IMR-90 (cell line): Measurements from ENCODE around the gene IGFBP5. TPM values are rescaled to one million over a fixed set of nuclear protein-coding genes. Genes with fewer than 3 reads are reported as not detected.
A peak's percentile ranks its signal among the peaks of the same experiment; 100 is the strongest.

ENCODE experiments used
- ATAC-seq: fragments of 200-7000 bp; cut with Tn5 transposase; 2 replicates; pipeline ENCODE4 v1.9.1; 2020; ENCODE audit warnings: low read depth, mild to moderate bottlenecking, moderate library complexity
- BruUV-seq: library from RNA; stranded (reverse); fragments of 400-500 nt; replicated peaks from 2 replicates; lab custom pipeline; 2021; lab: Mats Ljungman, UMichigan
- CTCF ChIA-PET: fragments of 300-600 bp; formaldehyde crosslinking; extraction: SDS; loops from one replicate; lab custom pipeline; 2021; ENCODE audit warnings: antibody characterized with exemption; lab: Yijun Ruan, JAX
- POLR2A ChIA-PET: fragments of 300-600 bp; sonication (Branson Sonifier 250); formaldehyde crosslinking; loops from one replicate; lab custom pipeline; 2022; ENCODE audit warnings: antibody characterized with exemption; ENCODE audit not compliant: unreplicated experiment; lab: Charles Lee
- DNase-seq: peaks from one replicate; pipeline ENCODE4 v3.0.0; 2013
- H2AFZ ChIP-seq: replicated peaks from 2 replicates; pipeline ENCODE3; 2013; ENCODE audit warnings: low read length, mild to moderate bottlenecking; ENCODE audit not compliant: poor library complexity
- H2AK5ac ChIP-seq: 2 replicates; pipeline ENCODE4 v1.6.1; 2013; ENCODE audit warnings: low read depth, low read length, inconsistent platforms
- H2AK9ac ChIP-seq: replicated peaks from 2 replicates; pipeline ENCODE3; 2013; ENCODE audit warnings: mild to moderate bottlenecking, low read depth, low read length, moderate library complexity; ENCODE audit not compliant: poor library complexity
- H2BK120ac ChIP-seq: 2 replicates; pipeline ENCODE4 v1.6.1; 2013; ENCODE audit warnings: low read depth, low read length, inconsistent platforms
- H2BK15ac ChIP-seq: 3 replicates; pipeline ENCODE4 v1.6.1; 2013; ENCODE audit warnings: low read depth, low read length, inconsistent platforms
- H2BK20ac ChIP-seq: 2 replicates; pipeline ENCODE4 v1.6.1; 2013; ENCODE audit warnings: low read depth, mild to moderate bottlenecking, inconsistent platforms, low read length, moderate library complexity
- H2BK5ac ChIP-seq: 2 replicates; pipeline ENCODE4 v1.6.1; 2013; ENCODE audit warnings: mild to moderate bottlenecking, low read depth, low read length, inconsistent platforms; ENCODE audit not compliant: poor library complexity, severe bottlenecking
- H3K14ac ChIP-seq: replicated peaks from 2 replicates; pipeline ENCODE4 v1.6.1; 2013; ENCODE audit warnings: low read depth, low read length, inconsistent platforms
- H3K18ac ChIP-seq: 2 replicates; pipeline ENCODE4 v1.6.1; 2013; ENCODE audit warnings: low read depth, low read length, control low read depth
- H3K23ac ChIP-seq: 2 replicates; pipeline ENCODE4 v1.6.1; 2013; ENCODE audit warnings: low read depth, low read length, inconsistent platforms
- H3K27ac ChIP-seq: 2 replicates; pipeline ENCODE4 v1.5.1; 2013; ENCODE audit warnings: mild to moderate bottlenecking, control low read depth, low read length; ENCODE audit not compliant: insufficient read depth
- H3K27me3 ChIP-seq: 2 replicates; pipeline ENCODE4 v1.6.1; 2013; ENCODE audit warnings: low read length; ENCODE audit not compliant: control insufficient read depth, insufficient read depth
- H3K36me3 ChIP-seq: 2 replicates; pipeline ENCODE4 v1.6.1; 2013; ENCODE audit warnings: low read length, mixed read lengths; ENCODE audit not compliant: control insufficient read depth, insufficient read depth
- H3K4ac ChIP-seq: 2 replicates; pipeline ENCODE4 v1.6.1; 2013; ENCODE audit warnings: low read depth, low read length, inconsistent platforms
- H3K4me1 ChIP-seq: 2 replicates; pipeline ENCODE4 v1.6.1; 2013; ENCODE audit warnings: low read length, mixed read lengths; ENCODE audit not compliant: control insufficient read depth, insufficient read depth
- H3K4me2 ChIP-seq: 2 replicates; pipeline ENCODE4 v1.6.1; 2013; ENCODE audit warnings: low read depth, mild to moderate bottlenecking, control low read depth, low read length, moderate library complexity
- H3K4me3 ChIP-seq: 2 replicates; pipeline ENCODE4 v1.5.1; 2013; ENCODE audit warnings: low read depth, mild to moderate bottlenecking, control low read depth, low read length, moderate library complexity; ENCODE audit not compliant: insufficient read depth
- H3K56ac ChIP-seq: 2 replicates; pipeline ENCODE4 v1.6.1; 2013; ENCODE audit warnings: low read length, inconsistent platforms; ENCODE audit not compliant: insufficient read depth; ENCODE audit errors: extremely low read depth
- H3K79me1 ChIP-seq, 2 experiments: 2 replicates each; pipeline ENCODE4 v1.6.1; 2013; ENCODE audit warnings: low read length in 2 of 2, inconsistent platforms in 1 of 2, low read depth in 1 of 2
- H3K9ac ChIP-seq: 2 replicates; pipeline ENCODE4 v1.6.1; 2013; ENCODE audit warnings: low read depth, low read length, control low read depth
- H3K9me1 ChIP-seq: 2 replicates; pipeline ENCODE4 v1.6.1; 2013; ENCODE audit warnings: low read length, inconsistent platforms; ENCODE audit not compliant: insufficient read depth
- H3K9me3 ChIP-seq: 2 replicates; pipeline ENCODE4 v1.6.1; 2013; ENCODE audit warnings: low read length; ENCODE audit not compliant: control insufficient read depth, insufficient read depth
- H4K20me1 ChIP-seq: 2 replicates; pipeline ENCODE4 v1.6.1; 2013; ENCODE audit warnings: low read length, inconsistent platforms; ENCODE audit not compliant: insufficient read depth
- H4K5ac ChIP-seq: 2 replicates; pipeline ENCODE4 v1.6.1; 2013; ENCODE audit warnings: mild to moderate bottlenecking, low read depth, low read length, control low read depth
- H4K8ac ChIP-seq, 2 experiments: 2 replicates each; pipeline ENCODE4 v1.6.1; 2013; ENCODE audit warnings: low read depth in 2 of 2, low read length in 2 of 2, control low read depth in 1 of 2, inconsistent platforms in 1 of 2
- H4K91ac ChIP-seq: 2 replicates; pipeline ENCODE4 v1.6.1; 2013; ENCODE audit warnings: low read depth, low read length, inconsistent platforms; ENCODE audit not compliant: insufficient read depth
- BHLHE40 ChIP-seq: fragments of 150-350 bp; IDR thresholded peaks from 2 replicates; pipeline ENCODE4 v1.6.1; 2016; ENCODE audit warnings: mild to moderate bottlenecking, low read depth, low read length
- MAFK ChIP-seq: IDR thresholded peaks from 2 replicates; pipeline ENCODE4 v1.6.1; 2012; ENCODE audit warnings: low read depth, low read length, improper control_type of control experiment
- MXI1 ChIP-seq: IDR thresholded peaks from 2 replicates; pipeline ENCODE4 v1.6.1; 2012; ENCODE audit warnings: low read depth, mild to moderate bottlenecking, low read length, moderate library complexity, borderline replicate concordance
- POLR2A ChIP-seq: IDR thresholded peaks from 2 replicates; pipeline ENCODE4 v1.6.1; 2012; ENCODE audit warnings: mild to moderate bottlenecking, low read depth, low read length
- RCOR1 ChIP-seq: IDR thresholded peaks from 2 replicates; pipeline ENCODE4 v1.6.1; 2012; ENCODE audit warnings: mild to moderate bottlenecking, low read length, improper control_type of control experiment; ENCODE audit not compliant: insufficient replicate concordance
- SMC3 ChIP-seq: fragments of 150-350 bp; IDR thresholded peaks from 2 replicates; pipeline ENCODE4 v1.6.1; 2016; ENCODE audit warnings: low read depth, mild to moderate bottlenecking, antibody characterized with exemption, low read length, moderate library complexity
- WGBS, 2 experiments: methylation state at CpG; one replicate each; pipeline versions ENCODE4 v1.1.5 to v1.1.7; 2013; ENCODE audit warnings: missing lambda C conversion rate in 2 of 2; ENCODE audit not compliant: insufficient read length in 1 of 2; ENCODE audit errors: extremely low coverage in 2 of 2; 5-methylcytosine and 5-hydroxymethylcytosine counted together
- dilution Hi-C: fragments of 300-500 bp; cut with HindIII; formaldehyde crosslinking; loops from one replicate; pipeline ENCODE4 v1.14.3; 2018; ENCODE audit warnings: low sequenced_read_pairs; ENCODE audit not compliant: unreplicated experiment
- in situ Hi-C: fragments of 300-500 bp; cut with MboI; formaldehyde crosslinking; loops from 3 replicates; pipeline ENCODE4 v1.14.3; 2019; ENCODE audit warnings: low sequenced_read_pairs, inconsistent platforms, mixed read lengths
- intact Hi-C: fragments of 100-400 bp; cut with micrococcal nuclease; formaldehyde crosslinking; loops from 2 replicates; pipeline ENCODE4 v1.10.0; 2022
- polyA plus RNA-seq, 3 experiments: library from polyadenylated mRNA; depleted of rRNA; stranded (reverse); fragments of >200 nt; gene quantifications; 2 replicates each; pipeline ENCODE4 v1.2.3, GENCODE V29; 2012; ENCODE audit warnings: low replicate concordance in 1 of 3
- total RNA-seq: library from RNA; depleted of rRNA; stranded (reverse); fragments of >200 nt; gene quantifications from 2 replicates; pipeline ENCODE4 v1.2.3, GENCODE V29; 2012

Gene IGFBP5
- total and polyA plus RNA-seq, 2 of the 4 experiments (the other 2 are of a cell fraction) = 392 to 1,339 TPM

GRCh38 chr2:216687111-216687510 is 8.2 kb downstream of the IGFBP5 start:
- no CpG with 5 or more reads among the region's 5 CpGs for WGBS, 2 experiments
- H4K91ac ChIP-seq = no peak overlapping the region
- ChIA-PET POLR2A (interaction anchor here (0.5 to 0.7 kb wide), 2 partner anchors 8 to 755 kb away, joined by 3 to 11 read pairs; partner anchors contain the start of gene IGFBP5), CTCF (interaction anchor here (0.8 kb wide), 1 partner anchor 631 kb away, joined by 3 read pairs; no protein-coding TSS in a partner anchor)
- peaks cover 0 to 88% of the 10 kb centered on the region in 2 experiments; a peak in 2 of 4 replicates for H3K79me1 ChIP-seq
- intact Hi-C loops (no loop called here), dilution Hi-C loops (loop anchor here (25.0 kb wide), 2 partner anchors 475 to 825 kb away; no protein-coding TSS in a partner anchor), in situ Hi-C loops (no loop called here)
- peaks cover 81% of the 10 kb centered on the region for H3K36me3 ChIP-seq
- BruUV-seq = TSS peak; percentile 0
- H2AFZ ChIP-seq = peak overlapping the region; percentile 5
- H2BK20ac ChIP-seq = no peak overlapping the region
- no peak overlapping the region for H3K56ac ChIP-seq
- H3K27me3 ChIP-seq = no peaks in the 10 kb centered on the region
- H4K8ac ChIP-seq = no peak overlapping the region
- 0 out of 2 replicates have a peak overlapping the region, but pooled peaks have one; percentile 58 for H3K23ac ChIP-seq
- no peak overlapping the region for H3K18ac ChIP-seq
- H3K14ac ChIP-seq = no peak overlapping the region; the same call in 1 of the 2 replicates
- no peak for DNase-seq
- H2BK120ac ChIP-seq = no peak overlapping the region
- TF ChIP-seq MXI1 (no peak), RCOR1 (no peak), BHLHE40 (no peak), SMC3 (no peak), POLR2A (no peak), MAFK (no peak)
- no peak overlapping the region for H2BK5ac ChIP-seq
- H4K20me1 ChIP-seq = peaks cover 97% of the 10 kb centered on the region
- H3K27ac ChIP-seq = peak overlapping the region; percentile 31; the same call in 1 of the 2 replicates
- peak overlapping the region; percentile 1; the same call in 1 of the 2 replicates for H3K4me3 ChIP-seq
- peak overlapping the region; percentile 24 for H3K4me2 ChIP-seq
- no peak overlapping the region for H3K4ac ChIP-seq
- peaks cover 33% of the 10 kb centered on the region for H3K9me1 ChIP-seq
- no peak for ATAC-seq
- H2BK15ac ChIP-seq = no peak overlapping the region
- no peak overlapping the region for H4K5ac ChIP-seq
- H3K9ac ChIP-seq = peak overlapping the region; percentile 5; the same call in 1 of the 2 replicates
- no peak overlapping the region for H2AK5ac ChIP-seq
- H3K9me3 ChIP-seq = no peaks in the 10 kb centered on the region
- peaks cover 7% of the 10 kb centered on the region for H3K4me1 ChIP-seq
- no peak overlapping the region for H2AK9ac ChIP-seq
